Measurements from ENCODE around the gene HMGXB3.

Gene HMGXB3

DNA sequence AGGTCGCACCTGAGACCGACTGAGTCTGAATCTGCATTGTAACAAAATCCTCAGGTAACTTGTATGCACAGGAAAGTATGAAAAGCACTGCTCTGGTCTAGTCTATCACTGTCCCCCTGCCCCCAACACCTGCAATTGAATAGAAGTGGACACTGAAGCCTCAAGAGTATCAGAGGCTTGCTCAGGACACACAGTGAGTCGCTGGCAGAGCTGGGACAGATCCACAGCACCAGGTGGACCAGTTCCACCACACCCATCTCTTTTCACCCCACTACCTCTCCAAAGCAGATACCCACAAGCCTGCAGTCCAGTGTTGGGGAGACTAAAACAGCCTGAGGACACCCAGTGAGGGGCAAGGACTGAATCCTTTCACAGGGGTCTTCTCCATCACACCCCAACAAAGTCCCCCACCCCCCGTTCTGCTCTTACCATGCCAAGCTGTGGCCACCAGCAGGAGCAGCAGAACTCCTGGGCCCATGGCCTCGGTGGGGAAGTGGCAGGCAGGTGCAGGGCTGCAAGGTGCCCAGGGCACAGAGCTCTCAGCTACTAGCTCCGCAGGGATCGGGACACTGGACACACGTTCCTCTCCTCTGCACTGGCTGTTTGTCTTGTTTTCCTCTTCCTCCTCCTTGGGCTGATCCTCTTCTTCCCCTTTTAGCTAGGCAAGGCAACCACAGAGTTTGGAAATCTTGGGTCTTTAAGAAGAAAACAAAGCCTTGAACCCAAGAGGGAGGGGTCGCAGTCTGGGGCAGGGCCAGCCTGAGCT, 85.6 kb downstream of the HMGXB3 start, which contains the start of gene CSF1R:
CSF1R (minus strand) TSS at position 605 of the 766 bp plus-strand sequence; CDS start at position 478, 127 bp downstream.
- no peak for DNase-seq (ENCODE audit: low read depth)

DNA sequence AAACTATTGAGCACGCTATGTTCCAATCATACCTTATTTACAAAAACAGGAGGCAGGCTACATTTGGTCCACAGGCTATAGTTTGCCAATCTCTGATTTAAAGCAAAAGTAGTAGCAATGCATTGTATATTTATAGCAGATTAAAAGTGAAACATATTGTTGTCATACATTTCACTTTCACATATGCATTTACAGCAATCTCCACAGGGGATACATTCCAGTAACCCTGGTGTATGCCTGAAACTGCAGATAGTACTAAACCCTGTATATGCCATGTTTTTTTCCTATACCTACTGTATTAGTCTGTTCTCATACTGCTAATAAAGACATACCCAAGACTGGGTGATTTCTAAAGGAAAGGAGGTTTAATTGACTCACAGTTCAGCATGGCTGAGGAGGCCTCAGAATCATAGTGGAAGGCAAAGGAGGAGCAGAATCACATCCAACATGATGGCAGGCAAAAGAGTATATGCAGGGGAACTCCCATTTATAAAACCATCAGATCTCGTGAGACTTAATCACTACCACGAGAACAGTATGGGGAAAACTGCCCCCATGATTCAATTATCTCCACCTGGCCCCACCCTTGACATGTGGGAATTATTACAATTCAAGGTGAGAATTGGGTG, 91.7 kb downstream of the HMGXB3 start:
- no peak for DNase-seq (ENCODE audit: low read depth)

DNA sequence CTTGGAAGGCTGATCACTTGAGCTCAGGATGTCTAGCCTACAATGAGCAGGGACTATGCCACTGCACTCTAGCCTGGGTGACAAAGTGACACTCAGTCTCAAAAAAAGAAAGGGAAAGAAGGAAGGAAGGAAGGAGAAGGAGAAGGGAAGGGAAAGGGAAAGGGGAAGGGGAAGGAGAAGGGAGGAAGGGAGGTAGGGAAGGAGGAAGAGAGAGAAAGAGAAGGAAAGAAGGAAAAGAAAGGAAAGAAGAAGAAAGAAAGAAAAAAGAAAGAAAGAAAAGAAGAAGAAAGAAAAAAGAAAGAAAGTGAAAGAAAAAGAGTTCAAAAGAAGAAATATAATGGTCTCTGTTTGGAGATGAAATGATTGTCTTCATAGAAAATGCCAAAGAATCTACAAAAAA, 96.6 kb downstream of the HMGXB3 start:
- DNase-seq (ENCODE audit: low read depth) = no peak

DNA sequence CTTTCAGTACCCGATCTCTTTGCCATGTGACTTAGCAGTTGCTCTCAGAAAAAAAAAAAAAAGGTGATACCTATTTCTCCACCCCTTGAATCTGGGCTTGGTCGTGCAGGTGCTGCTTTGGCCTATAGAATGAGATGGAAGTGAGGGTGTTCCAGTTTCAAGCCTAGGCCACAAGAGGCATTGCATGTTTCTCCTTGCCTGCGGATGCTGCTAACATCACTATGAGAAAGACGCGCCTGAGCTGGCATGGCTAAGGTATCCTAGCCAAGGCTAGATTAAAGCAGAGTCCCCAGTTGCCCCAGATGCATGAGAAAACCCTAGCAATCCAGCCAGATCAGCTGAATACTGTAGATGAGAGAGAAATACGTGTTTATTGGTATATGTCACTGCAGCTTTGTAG, 100.5 kb downstream of the HMGXB3 start:
- no peak for DNase-seq (ENCODE audit: low read depth)

Measured in stimulated activated CD8-positive, alpha-beta memory T cell treated with anti-CD3 and anti-CD28 coated beads, Interleukin-12 subunit alpha, Interleukin-12 subunit beta, amount 100 ng/mL, for 1 hour (primary cell).